ENCODE results near the gene GPR160. TPM values are rescaled to one million over a fixed set of nuclear protein-coding genes. Genes with fewer than 3 reads are reported as not detected.

The GPR160 gene
- total and polyA plus RNA-seq, 4 donors: 1.0 to 12.9 (median 3.4) TPM

- Histone ChIP-seq H3K27ac (ENCODE audit: low read depth in 1 of 2, low read length in 2 of 2) (no peak overlapping the region), H3K4me3 (ENCODE audit: low read length in 2 of 2) (no peak overlapping the region), H3K27me3 (ENCODE audit: control insufficient read depth in 1 of 2, insufficient read depth in 2 of 2, low read length in 1 of 2) (no peaks in the 10 kb centered on the region), H3K9me3 (ENCODE audit: control insufficient read depth, low read length) (no peaks in the 10 kb centered on the region), H3K4me1 (ENCODE audit: control insufficient read depth in 1 of 2, insufficient read depth in 2 of 2, low read length in 2 of 2) (no peaks in the 10 kb centered on the region), H3K36me3 (ENCODE audit: control insufficient read depth in 1 of 2, insufficient read depth in 2 of 2, low read length in 1 of 2) (no peaks in the 10 kb centered on the region)
- 86 to 91% methylated on average over 8 of the region's 8 CpGs for WGBS, 2 donors
- DNase-seq (no peak), ATAC-seq (ENCODE audit: low FRiP score) (no peak)
- intact Hi-C loops (cut with DNase I): no loop called here
These were observed 6.5 kb downstream of the GPR160 start for GRCh38 chr3:170044271-170044670.

GRCh38 chr3:170044795-170045244, 7.0 kb downstream of the GPR160 start:
- Histone ChIP-seq H3K4me3 (ENCODE audit: low read length in 2 of 2) (no peak overlapping the region), H3K9me3 (ENCODE audit: control insufficient read depth, low read length) (no peaks in the 10 kb centered on the region), H3K4me1 (ENCODE audit: control insufficient read depth in 1 of 2, insufficient read depth in 2 of 2, low read length in 2 of 2) (no peaks in the 10 kb centered on the region), H3K36me3 (ENCODE audit: control insufficient read depth in 1 of 2, insufficient read depth in 2 of 2, low read length in 1 of 2) (no peaks in the 10 kb centered on the region), H3K27me3 (ENCODE audit: control insufficient read depth in 1 of 2, insufficient read depth in 2 of 2, low read length in 1 of 2) (no peaks in the 10 kb centered on the region), H3K27ac (ENCODE audit: low read depth in 1 of 2, low read length in 2 of 2) (no peak overlapping the region)
- WGBS, 2 donors: 77 to 88% methylated on average over 8 of the region's 8 CpGs
- no peak for ATAC-seq (ENCODE audit: low FRiP score)
- no peak for DNase-seq
- intact Hi-C loops (cut with DNase I): no loop called here

GRCh38 chr3:170046269-170047132, 8.7 kb downstream of the GPR160 start:
- H3K9me3 ChIP-seq (ENCODE audit: control insufficient read depth, low read length): no peaks in the 10 kb centered on the region
- DNase-seq (no peak), ATAC-seq (ENCODE audit: low FRiP score) (no peak)
- 80 to 81% methylated on average over 5 of the region's 5 CpGs for WGBS, 2 donors
- H3K4me3 ChIP-seq (ENCODE audit: low read length in 2 of 2): no peak overlapping the region
- H3K27ac ChIP-seq (ENCODE audit: low read depth in 1 of 2, low read length in 2 of 2): no peak overlapping the region
- no peaks in the 10 kb centered on the region for H3K27me3 ChIP-seq (ENCODE audit: control insufficient read depth in 1 of 2, insufficient read depth in 2 of 2, low read length in 1 of 2)
- no peaks in the 10 kb centered on the region for H3K4me1 ChIP-seq (ENCODE audit: control insufficient read depth in 1 of 2, insufficient read depth in 2 of 2, low read length in 2 of 2)
- intact Hi-C loops (cut with DNase I): no loop called here
- H3K36me3 ChIP-seq (ENCODE audit: control insufficient read depth in 1 of 2, insufficient read depth in 2 of 2, low read length in 1 of 2): no peaks in the 10 kb centered on the region

GRCh38 chr3:170047133-170047404, 9.3 kb downstream of the GPR160 start:
- H3K4me1 ChIP-seq (ENCODE audit: control insufficient read depth in 1 of 2, insufficient read depth in 2 of 2, low read length in 2 of 2): no peaks in the 10 kb centered on the region
- WGBS, 2 donors: 92 to 96% methylated on average over 3 of the region's 3 CpGs
- intact Hi-C loops (cut with DNase I): no loop called here
- no peak for ATAC-seq (ENCODE audit: low FRiP score)
- no peak for DNase-seq
- no peaks in the 10 kb centered on the region for H3K27me3 ChIP-seq (ENCODE audit: control insufficient read depth in 1 of 2, insufficient read depth in 2 of 2, low read length in 1 of 2)
- no peak overlapping the region for H3K4me3 ChIP-seq (ENCODE audit: low read length in 2 of 2)
- no peak overlapping the region for H3K27ac ChIP-seq (ENCODE audit: low read depth in 1 of 2, low read length in 2 of 2)
- no peaks in the 10 kb centered on the region for H3K9me3 ChIP-seq (ENCODE audit: control insufficient read depth, low read length)
- no peaks in the 10 kb centered on the region for H3K36me3 ChIP-seq (ENCODE audit: control insufficient read depth in 1 of 2, insufficient read depth in 2 of 2, low read length in 1 of 2)

GRCh38 chr3:170049146-170050000, 11.6 kb downstream of the GPR160 start:
- Histone ChIP-seq H3K9me3 (ENCODE audit: control insufficient read depth, low read length) (no peaks in the 10 kb centered on the region), H3K4me1 (ENCODE audit: control insufficient read depth in 1 of 2, insufficient read depth in 2 of 2, low read length in 2 of 2) (no peaks in the 10 kb centered on the region), H3K4me3 (ENCODE audit: low read length in 2 of 2) (no peak overlapping the region), H3K36me3 (ENCODE audit: control insufficient read depth in 1 of 2, insufficient read depth in 2 of 2, low read length in 1 of 2) (no peaks in the 10 kb centered on the region), H3K27ac (ENCODE audit: low read depth in 1 of 2, low read length in 2 of 2) (no peak overlapping the region), H3K27me3 (ENCODE audit: control insufficient read depth in 1 of 2, insufficient read depth in 2 of 2, low read length in 1 of 2) (no peaks in the 10 kb centered on the region)
- intact Hi-C loops (cut with DNase I): no loop called here
- ATAC-seq (ENCODE audit: low FRiP score) (peak; percentile 33), DNase-seq (no peak)
- WGBS, 2 donors: 58 to 64% methylated on average over 10 of the region's 10 CpGs

GRCh38 chr3:170050753-170051152, 13.0 kb downstream of the GPR160 start:
- Histone ChIP-seq H3K9me3 (ENCODE audit: control insufficient read depth, low read length) (no peaks in the 10 kb centered on the region), H3K4me1 (ENCODE audit: control insufficient read depth in 1 of 2, insufficient read depth in 2 of 2, low read length in 2 of 2) (no peaks in the 10 kb centered on the region), H3K4me3 (ENCODE audit: low read length in 2 of 2) (no peak overlapping the region), H3K27ac (ENCODE audit: low read depth in 1 of 2, low read length in 2 of 2) (no peak overlapping the region), H3K27me3 (ENCODE audit: control insufficient read depth in 1 of 2, insufficient read depth in 2 of 2, low read length in 1 of 2) (no peaks in the 10 kb centered on the region), H3K36me3 (ENCODE audit: control insufficient read depth in 1 of 2, insufficient read depth in 2 of 2, low read length in 1 of 2) (no peaks in the 10 kb centered on the region)
- ATAC-seq (ENCODE audit: low FRiP score) (no peak), DNase-seq (no peak)
- intact Hi-C loops (cut with DNase I): no loop called here
- WGBS, 2 donors: 58 to 68% methylated on average over 4 of the region's 4 CpGs

GRCh38 chr3:170052398-170052797, 14.6 kb downstream of the GPR160 start:
- intact Hi-C loops (cut with DNase I): no loop called here
- no peak overlapping the region for H3K27ac ChIP-seq (ENCODE audit: low read depth in 1 of 2, low read length in 2 of 2)
- no peak for DNase-seq
- no peaks in the 10 kb centered on the region for H3K4me1 ChIP-seq (ENCODE audit: control insufficient read depth in 1 of 2, insufficient read depth in 2 of 2, low read length in 2 of 2)
- no peaks in the 10 kb centered on the region for H3K36me3 ChIP-seq (ENCODE audit: control insufficient read depth in 1 of 2, insufficient read depth in 2 of 2, low read length in 1 of 2)
- H3K4me3 ChIP-seq (ENCODE audit: low read length in 2 of 2): no peak overlapping the region
- H3K9me3 ChIP-seq (ENCODE audit: control insufficient read depth, low read length): no peaks in the 10 kb centered on the region
- no peak for ATAC-seq (ENCODE audit: low FRiP score)
- no peaks in the 10 kb centered on the region for H3K27me3 ChIP-seq (ENCODE audit: control insufficient read depth in 1 of 2, insufficient read depth in 2 of 2, low read length in 1 of 2)

GRCh38 chr3:170054204-170054603, 16.4 kb downstream of the GPR160 start:
- H3K27ac ChIP-seq (ENCODE audit: low read depth in 1 of 2, low read length in 2 of 2): no peak overlapping the region
- 96 to 97% methylated on average over 1 of the region's 1 CpG for WGBS, 2 donors
- H3K9me3 ChIP-seq (ENCODE audit: control insufficient read depth, low read length): no peaks in the 10 kb centered on the region
- DNase-seq (no peak), ATAC-seq (ENCODE audit: low FRiP score) (no peak)
- H3K27me3 ChIP-seq (ENCODE audit: control insufficient read depth in 1 of 2, insufficient read depth in 2 of 2, low read length in 1 of 2): no peaks in the 10 kb centered on the region
- H3K4me3 ChIP-seq (ENCODE audit: low read length in 2 of 2): no peak overlapping the region
- intact Hi-C loops (cut with DNase I): no loop called here
- no peaks in the 10 kb centered on the region for H3K4me1 ChIP-seq (ENCODE audit: control insufficient read depth in 1 of 2, insufficient read depth in 2 of 2, low read length in 2 of 2)
- no peaks in the 10 kb centered on the region for H3K36me3 ChIP-seq (ENCODE audit: control insufficient read depth in 1 of 2, insufficient read depth in 2 of 2, low read length in 1 of 2)

- Histone ChIP-seq H3K27ac (ENCODE audit: low read depth in 1 of 2, low read length in 2 of 2) (no peak overlapping the region), H3K36me3 (ENCODE audit: control insufficient read depth in 1 of 2, insufficient read depth in 2 of 2, low read length in 1 of 2) (no peaks in the 10 kb centered on the region), H3K4me3 (ENCODE audit: low read length in 2 of 2) (no peak overlapping the region), H3K9me3 (ENCODE audit: control insufficient read depth, low read length) (no peaks in the 10 kb centered on the region), H3K27me3 (ENCODE audit: control insufficient read depth in 1 of 2, insufficient read depth in 2 of 2, low read length in 1 of 2) (no peaks in the 10 kb centered on the region), H3K4me1 (ENCODE audit: control insufficient read depth in 1 of 2, insufficient read depth in 2 of 2, low read length in 2 of 2) (no peaks in the 10 kb centered on the region)
- 89% methylated on average over 5 of the region's 5 CpGs for WGBS, 2 donors
- ATAC-seq (ENCODE audit: low FRiP score): no peak
- intact Hi-C loops (cut with DNase I): no loop called here
- no peak for DNase-seq
These were observed 17.4 kb downstream of the GPR160 start for GRCh38 chr3:170055209-170055608.
